Body of pancreas (tissue), 4 donors: ENCODE results near the gene ZNF736.

Experiments used
- POLR2A ChIP-seq, 3 donors: fragments of 450-650 bp; IDR thresholded peaks; one replicate each; pipeline ENCODE4 v1.6.1; 2016; ENCODE audit warnings: antibody characterized with exemption in 3 of 3, mild to moderate bottlenecking in 2 of 3
- TF ChIP-seq, protein P1 (sequence below), 7 experiments: fragments of 450-650 bp in 4 of 7; fragments of 200-600 bp in 3 of 7; sonication (generic) in 3 of 7; IDR thresholded peaks; one replicate each; pipeline ENCODE4 v1.5.1; 2016 to 2019; ENCODE audit warnings: antibody characterized with exemption in 7 of 7

DNA sequence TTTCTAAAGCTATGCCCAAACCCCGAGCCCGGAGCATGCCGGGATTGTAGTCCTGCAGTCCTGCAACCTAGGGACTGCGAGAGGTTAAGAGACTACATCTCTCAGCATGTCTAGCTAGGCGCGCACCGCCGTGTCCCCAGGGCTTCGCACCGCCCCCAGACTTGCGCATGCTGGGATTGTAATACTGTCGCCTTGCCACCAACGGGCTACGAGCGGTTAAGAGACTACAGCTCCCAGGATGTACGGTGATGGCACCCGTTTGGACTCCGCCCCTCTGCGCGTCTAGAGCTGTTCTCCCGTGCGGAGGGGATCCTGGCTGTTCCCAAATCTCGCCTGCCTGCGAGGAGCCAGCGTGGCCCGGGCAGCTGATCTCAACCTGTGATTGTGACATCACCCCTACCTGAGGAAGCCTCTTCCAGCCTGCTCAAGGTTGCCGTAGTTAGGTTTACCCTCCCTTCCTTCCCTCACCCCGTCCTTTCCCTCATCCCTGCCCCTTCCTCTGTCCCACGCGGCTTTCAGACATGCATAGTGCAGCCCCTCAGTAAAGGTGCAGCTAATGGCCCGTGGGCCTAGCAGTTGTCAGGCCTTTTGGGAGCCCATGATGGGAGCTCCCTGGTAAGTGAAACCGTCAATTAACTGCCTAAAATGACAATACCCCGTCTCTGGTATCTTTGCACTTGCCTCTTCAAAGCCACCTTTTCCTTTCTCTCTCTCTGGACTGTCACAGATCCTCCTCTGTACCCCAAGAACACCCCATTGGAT is 6.3 kb upstream of the ZNF736 start:
- peak; percentile 34 to 78 (median 73) for TF ChIP-seq POLR2A (IDR thresholded peaks at IDR 0.05)
- TF ChIP-seq, protein P1, sequence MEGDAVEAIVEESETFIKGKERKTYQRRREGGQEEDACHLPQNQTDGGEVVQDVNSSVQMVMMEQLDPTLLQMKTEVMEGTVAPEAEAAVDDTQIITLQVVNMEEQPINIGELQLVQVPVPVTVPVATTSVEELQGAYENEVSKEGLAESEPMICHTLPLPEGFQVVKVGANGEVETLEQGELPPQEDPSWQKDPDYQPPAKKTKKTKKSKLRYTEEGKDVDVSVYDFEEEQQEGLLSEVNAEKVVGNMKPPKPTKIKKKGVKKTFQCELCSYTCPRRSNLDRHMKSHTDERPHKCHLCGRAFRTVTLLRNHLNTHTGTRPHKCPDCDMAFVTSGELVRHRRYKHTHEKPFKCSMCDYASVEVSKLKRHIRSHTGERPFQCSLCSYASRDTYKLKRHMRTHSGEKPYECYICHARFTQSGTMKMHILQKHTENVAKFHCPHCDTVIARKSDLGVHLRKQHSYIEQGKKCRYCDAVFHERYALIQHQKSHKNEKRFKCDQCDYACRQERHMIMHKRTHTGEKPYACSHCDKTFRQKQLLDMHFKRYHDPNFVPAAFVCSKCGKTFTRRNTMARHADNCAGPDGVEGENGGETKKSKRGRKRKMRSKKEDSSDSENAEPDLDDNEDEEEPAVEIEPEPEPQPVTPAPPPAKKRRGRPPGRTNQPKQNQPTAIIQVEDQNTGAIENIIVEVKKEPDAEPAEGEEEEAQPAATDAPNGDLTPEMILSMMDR (IDR thresholded peaks at IDR 0.05) = peak in 4 of 7 experiments; percentile 50 to 60 (median 52)
